T-helper 17 cell (primary cell): ENCODE measurements around the gene SYT17. TPM values are rescaled to one million over a fixed set of nuclear protein-coding genes. Genes with fewer than 3 reads are reported as not detected.

Experiments
- ATAC-seq: fragments of 150-1000 bp; cut with Tn5 transposase; 2 replicates; pipeline ENCODE4 v1.10.0; 2021; ENCODE audit warnings: mild to moderate bottlenecking, moderate library complexity
- DNase-seq, 3 donors: peaks; one replicate each; pipeline versions ENCODE4 v3.0.0 to v3.0.0-alpha.2; 2020 to 2021
- H3K9me3 ChIP-seq: one replicate; pipeline ENCODE4 v1.7.0; 2013; ENCODE audit warnings: low read length, mild to moderate bottlenecking; ENCODE audit not compliant: control insufficient read depth, poor library complexity, severe bottlenecking
- H3K27ac Mint-ChIP-seq: one replicate; pipeline ENCODE4 v1.8.0; 2022; ENCODE audit warnings: mild to moderate bottlenecking, moderate library complexity, mixed read lengths
- H3K27me3 Mint-ChIP-seq: one replicate; pipeline ENCODE4 v1.8.0; 2022; ENCODE audit warnings: mixed read lengths
- H3K36me3 Mint-ChIP-seq: one replicate; pipeline ENCODE4 v1.8.0; 2022; ENCODE audit warnings: low read depth, mixed read lengths
- H3K4me1 Mint-ChIP-seq: one replicate; pipeline ENCODE4 v1.8.0; 2022; ENCODE audit warnings: mild to moderate bottlenecking, mixed read lengths
- H3K4me3 Mint-ChIP-seq: one replicate; pipeline ENCODE4 v1.8.0; 2022; ENCODE audit warnings: mild to moderate bottlenecking, moderate library complexity, mixed read lengths
- total RNA-seq, 4 donors: library from RNA in 2 of 4; stranded (reverse) in 2 of 4; gene quantifications; one replicate each; pipeline ENCODE4 v1.2.3 and lab custom pipeline; 2022 to 2026

SYT17 gene
- total RNA-seq, 2 donors from 2014 or later: 0.97 TPM; not detected in 1

- Mint-ChIP-seq H3K27me3 (peaks cover 23% of the 10 kb centered on the region), H3K4me1 (peaks cover 6% of the 10 kb centered on the region), H3K36me3 (no peaks in the 10 kb centered on the region), H3K27ac (no peak overlapping the region), H3K4me3 (no peak overlapping the region)
- DNase-seq (no peak), ATAC-seq (no peak)
- H3K9me3 ChIP-seq: no peaks in the 10 kb centered on the region
These were observed 127.4 kb downstream of the SYT17 start for GRCh38 chr16:19295393-19295792.

- H3K4me3 Mint-ChIP-seq: no peak overlapping the region
These were observed 129.4 kb downstream of the SYT17 start for GRCh38 chr16:19297454-19297853.

GRCh38 chr16:19299565-19299964, 131.5 kb downstream of the SYT17 start:
- Mint-ChIP-seq H3K4me1 (peaks cover 2% of the 10 kb centered on the region), H3K27ac (no peak overlapping the region), H3K36me3 (no peaks in the 10 kb centered on the region), H3K4me3 (no peak overlapping the region), H3K27me3 (peaks cover 14% of the 10 kb centered on the region)
- DNase-seq (no peak), ATAC-seq (no peak)
- no peaks in the 10 kb centered on the region for H3K9me3 ChIP-seq

More at GRCh38 chr16:19297454-19297853, 129.4 kb downstream of the SYT17 start:
- ATAC-seq (no peak), DNase-seq (no peak)
- Mint-ChIP-seq H3K36me3 (no peaks in the 10 kb centered on the region), H3K27me3 (peaks cover 14% of the 10 kb centered on the region), H3K27ac (no peak overlapping the region), H3K4me1 (peaks cover 6% of the 10 kb centered on the region)
- H3K9me3 ChIP-seq: no peaks in the 10 kb centered on the region

GRCh38 chr16:19301931-19302330, 133.9 kb downstream of the SYT17 start:
- no peak overlapping the region for H3K4me3 Mint-ChIP-seq
- ATAC-seq: no peak
- H3K27me3 Mint-ChIP-seq: peaks cover 7% of the 10 kb centered on the region
- H3K27ac Mint-ChIP-seq: no peak overlapping the region
- H3K4me1 Mint-ChIP-seq: no peaks in the 10 kb centered on the region
- no peak for DNase-seq
- H3K36me3 Mint-ChIP-seq: no peaks in the 10 kb centered on the region
- H3K9me3 ChIP-seq: no peaks in the 10 kb centered on the region

GRCh38 chr16:19304750-19305149, 136.7 kb downstream of the SYT17 start:
- no peaks in the 10 kb centered on the region for H3K9me3 ChIP-seq
- H3K27me3 Mint-ChIP-seq: peaks cover 7% of the 10 kb centered on the region
- no peak overlapping the region for H3K4me3 Mint-ChIP-seq
- no peaks in the 10 kb centered on the region for H3K4me1 Mint-ChIP-seq
- no peaks in the 10 kb centered on the region for H3K36me3 Mint-ChIP-seq
- ATAC-seq: no peak
- H3K27ac Mint-ChIP-seq: no peak overlapping the region
- no peak for DNase-seq

- no peaks in the 10 kb centered on the region for H3K9me3 ChIP-seq
- ATAC-seq (no peak), DNase-seq (no peak)
- Mint-ChIP-seq H3K4me3 (no peak overlapping the region), H3K27ac (no peak overlapping the region), H3K36me3 (no peaks in the 10 kb centered on the region), H3K4me1 (no peaks in the 10 kb centered on the region), H3K27me3 (peaks cover 7% of the 10 kb centered on the region)
These were observed 137.4 kb downstream of the SYT17 start for GRCh38 chr16:19305443-19305842.

GRCh38 chr16:19307587-19308241, 139.7 kb downstream of the SYT17 start:
- no peaks in the 10 kb centered on the region for H3K36me3 Mint-ChIP-seq
- no peak overlapping the region for H3K4me3 Mint-ChIP-seq
- H3K4me1 Mint-ChIP-seq: no peaks in the 10 kb centered on the region
- H3K27ac Mint-ChIP-seq: no peak overlapping the region
- H3K27me3 Mint-ChIP-seq: peaks cover 7% of the 10 kb centered on the region
- no peak for DNase-seq
- no peaks in the 10 kb centered on the region for H3K9me3 ChIP-seq
- no peak for ATAC-seq

- H3K36me3 Mint-ChIP-seq: no peaks in the 10 kb centered on the region
- no peak overlapping the region for H3K27ac Mint-ChIP-seq
- H3K4me1 Mint-ChIP-seq: no peaks in the 10 kb centered on the region
- no peak for DNase-seq
- peaks cover 7% of the 10 kb centered on the region for H3K27me3 Mint-ChIP-seq
- no peak overlapping the region for H3K4me3 Mint-ChIP-seq
- no peak for ATAC-seq
- H3K9me3 ChIP-seq: no peaks in the 10 kb centered on the region
These were observed 140.4 kb downstream of the SYT17 start for GRCh38 chr16:19308392-19308791.

GRCh38 chr16:19309178-19309577, 141.1 kb downstream of the SYT17 start:
- no peak for DNase-seq
- ATAC-seq: no peak
- H3K9me3 ChIP-seq: no peaks in the 10 kb centered on the region
- no peak overlapping the region for H3K4me3 Mint-ChIP-seq
- no peak overlapping the region for H3K27ac Mint-ChIP-seq
- H3K36me3 Mint-ChIP-seq: no peaks in the 10 kb centered on the region
- no peaks in the 10 kb centered on the region for H3K4me1 Mint-ChIP-seq
- H3K27me3 Mint-ChIP-seq: peaks cover 2% of the 10 kb centered on the region

GRCh38 chr16:19314718-19315425, 146.8 kb downstream of the SYT17 start:
- no peaks in the 10 kb centered on the region for H3K9me3 ChIP-seq
- H3K36me3 Mint-ChIP-seq: no peaks in the 10 kb centered on the region
- H3K4me3 Mint-ChIP-seq: no peak overlapping the region
- H3K4me1 Mint-ChIP-seq: no peaks in the 10 kb centered on the region
- H3K27ac Mint-ChIP-seq: no peak overlapping the region
- ATAC-seq (no peak), DNase-seq (no peak)
- no peaks in the 10 kb centered on the region for H3K27me3 Mint-ChIP-seq

- H3K36me3 Mint-ChIP-seq: no peaks in the 10 kb centered on the region
- no peak for ATAC-seq
- H3K4me3 Mint-ChIP-seq: no peak overlapping the region
- H3K9me3 ChIP-seq: no peaks in the 10 kb centered on the region
- H3K27ac Mint-ChIP-seq: no peak overlapping the region
- no peaks in the 10 kb centered on the region for H3K4me1 Mint-ChIP-seq
- no peaks in the 10 kb centered on the region for H3K27me3 Mint-ChIP-seq
- no peak for DNase-seq
These were observed 147.9 kb downstream of the SYT17 start for GRCh38 chr16:19315889-19316433.

GRCh38 chr16:19316846-19317245, 148.8 kb downstream of the SYT17 start:
- no peaks in the 10 kb centered on the region for H3K9me3 ChIP-seq
- DNase-seq (no peak), ATAC-seq (no peak)
- Mint-ChIP-seq H3K27me3 (no peaks in the 10 kb centered on the region), H3K4me1 (no peaks in the 10 kb centered on the region), H3K4me3 (no peak overlapping the region), H3K27ac (no peak overlapping the region), H3K36me3 (no peaks in the 10 kb centered on the region)
